ENCODE measurements around the gene PTPRM. TPM values are rescaled to one million over a fixed set of nuclear protein-coding genes. Genes with fewer than 3 reads are reported as not detected.

PTPRM gene
- total RNA-seq, 1 experiment from 2014 or later: 6.2 TPM

DNA sequence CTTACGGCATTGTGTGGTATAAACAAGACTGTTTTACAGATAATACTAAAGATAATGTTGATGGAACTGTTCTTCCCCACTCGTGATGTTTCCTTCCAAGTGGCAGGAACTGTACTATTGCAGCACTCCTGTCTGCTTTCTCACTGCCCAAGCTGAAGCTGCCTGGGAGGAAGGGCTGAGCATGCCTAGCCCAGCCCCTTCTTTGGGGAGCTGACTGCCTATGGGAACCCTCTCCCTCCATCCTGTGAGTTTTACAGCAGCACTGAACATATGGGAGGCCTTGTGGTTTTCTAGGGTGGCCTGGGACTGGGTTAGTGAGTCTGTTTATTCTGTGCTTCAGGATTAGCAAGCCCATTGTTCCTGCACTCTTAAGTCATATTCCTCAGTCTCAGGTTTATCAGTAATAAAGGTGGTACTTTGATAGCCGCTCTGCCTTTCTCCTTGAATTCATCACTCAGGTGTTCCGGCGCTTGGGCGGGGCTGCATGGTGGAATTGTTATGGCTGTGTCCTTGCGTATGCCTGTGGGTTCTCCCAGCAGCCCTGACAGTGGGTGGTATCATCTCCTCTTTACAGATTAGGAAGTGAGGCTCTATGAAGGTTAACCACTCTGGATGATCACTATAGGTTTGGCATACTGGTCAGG is 379.7 kb downstream of the PTPRM start:
- no peak overlapping the region for H3T11ph ChIP-seq (ENCODE audit: low read length)
- H2BK120ac ChIP-seq (ENCODE audit: low read depth, low read length, poor library complexity, severe bottlenecking): no peak overlapping the region
- peaks cover 0 to 1% (median 0%) of the 10 kb centered on the region in 3 experiments; a peak in 1 of 7 replicates for H3K36me3 Mint-ChIP-seq (ENCODE audit: insufficient read depth in 1 of 3, low read depth in 3 of 3)
- H4K8ac ChIP-seq (replicated peaks; ENCODE audit: insufficient read length, low read depth, low read length): no peak overlapping the region
- H3K9me3 ChIP-seq (ENCODE audit: control insufficient read depth, low read depth, low read length): no peaks in the 10 kb centered on the region
- H3K4me1 ChIP-seq (ENCODE audit: insufficient read depth, low read length): no peaks in the 10 kb centered on the region
- peaks cover 8% of the 10 kb centered on the region in 2 experiments; a peak in 3 of 4 replicates for H3K4me1 Mint-ChIP-seq
- H3K23ac ChIP-seq (ENCODE audit: insufficient read length, low read depth, low read length): no peak overlapping the region
- no peak overlapping the region for H3K18ac ChIP-seq (ENCODE audit: insufficient read length, low read depth, low read length)
- no peak overlapping the region for H3K27ac ChIP-seq (ENCODE audit: insufficient read length, low read depth, low read length)
- H2BK12ac ChIP-seq (ENCODE audit: insufficient read length, low read depth, low read length): no peak overlapping the region
- H3K79me1 ChIP-seq (ENCODE audit: insufficient read depth, low read depth, low read length, poor library complexity, severe bottlenecking): no peaks in the 10 kb centered on the region
- H3K14ac ChIP-seq (ENCODE audit: insufficient read depth, low read length): no peak overlapping the region
- H4K5ac ChIP-seq (ENCODE audit: insufficient read length, low read depth, low read length): no peak overlapping the region
- no peak overlapping the region for H3K56ac ChIP-seq (ENCODE audit: insufficient read length, low read depth, low read length)
- no peaks in the 10 kb centered on the region for H3K23me2 ChIP-seq (ENCODE audit: insufficient read length, low read depth, low read length, poor library complexity, severe bottlenecking)
- H2BK5ac ChIP-seq (ENCODE audit: insufficient read length, low read length): no peak overlapping the region
- H2AFZ ChIP-seq (ENCODE audit: low read length): no peak overlapping the region
- H3K9ac ChIP-seq (ENCODE audit: extremely low read depth, insufficient read length, low read length): no peak overlapping the region
- no peak overlapping the region for H3K4ac ChIP-seq (ENCODE audit: low read depth, low read length)
- H3K4me2 ChIP-seq (ENCODE audit: insufficient read depth, insufficient read length, low read length): no peak overlapping the region
- H3K27ac Mint-ChIP-seq: 0 out of 7 replicates have a peak overlapping the region, but pooled peaks of 1 of the 3 experiments have one; percentile 29
- H4K91ac ChIP-seq (ENCODE audit: insufficient read length, low read depth, low read length): no peak overlapping the region
- H3K27me3 Mint-ChIP-seq (ENCODE audit: low read depth): no peaks in the 10 kb centered on the region
- no peaks in the 10 kb centered on the region for H4K20me1 ChIP-seq (ENCODE audit: control insufficient read depth, insufficient read depth, insufficient read length)
- H3K27me3 ChIP-seq (ENCODE audit: insufficient read depth, low read length): no peaks in the 10 kb centered on the region
- no peaks in the 10 kb centered on the region for H3K79me2 ChIP-seq (ENCODE audit: insufficient read depth, low read length)
- TF ChIP-seq, protein P1, sequence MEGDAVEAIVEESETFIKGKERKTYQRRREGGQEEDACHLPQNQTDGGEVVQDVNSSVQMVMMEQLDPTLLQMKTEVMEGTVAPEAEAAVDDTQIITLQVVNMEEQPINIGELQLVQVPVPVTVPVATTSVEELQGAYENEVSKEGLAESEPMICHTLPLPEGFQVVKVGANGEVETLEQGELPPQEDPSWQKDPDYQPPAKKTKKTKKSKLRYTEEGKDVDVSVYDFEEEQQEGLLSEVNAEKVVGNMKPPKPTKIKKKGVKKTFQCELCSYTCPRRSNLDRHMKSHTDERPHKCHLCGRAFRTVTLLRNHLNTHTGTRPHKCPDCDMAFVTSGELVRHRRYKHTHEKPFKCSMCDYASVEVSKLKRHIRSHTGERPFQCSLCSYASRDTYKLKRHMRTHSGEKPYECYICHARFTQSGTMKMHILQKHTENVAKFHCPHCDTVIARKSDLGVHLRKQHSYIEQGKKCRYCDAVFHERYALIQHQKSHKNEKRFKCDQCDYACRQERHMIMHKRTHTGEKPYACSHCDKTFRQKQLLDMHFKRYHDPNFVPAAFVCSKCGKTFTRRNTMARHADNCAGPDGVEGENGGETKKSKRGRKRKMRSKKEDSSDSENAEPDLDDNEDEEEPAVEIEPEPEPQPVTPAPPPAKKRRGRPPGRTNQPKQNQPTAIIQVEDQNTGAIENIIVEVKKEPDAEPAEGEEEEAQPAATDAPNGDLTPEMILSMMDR (conservative IDR thresholded peaks at IDR 0.05): no peak
- no CpG with 5 or more reads among the region's 7 CpGs for WGBS (ENCODE audit: extremely low coverage, insufficient read length, low lambda C conversion rate)
- H2BK15ac ChIP-seq (ENCODE audit: low read depth, low read length): no peak overlapping the region
- no peak overlapping the region for H2BK20ac ChIP-seq (ENCODE audit: low read depth, low read length, poor library complexity, severe bottlenecking)
- no peak overlapping the region for H2AK5ac ChIP-seq (ENCODE audit: insufficient read length, low read length)
- H3K9me3 Mint-ChIP-seq: no peaks in the 10 kb centered on the region
- no peak overlapping the region for H3K4me3 Mint-ChIP-seq
- no peak for DNase-seq
